ENCODE results near the gene LGI2. TPM values are rescaled to one million over a fixed set of nuclear protein-coding genes. Genes with fewer than 3 reads are reported as not detected.

The LGI2 gene
- total and polyA plus RNA-seq, 2 of the 8 experiments (the other 6 are each of a cell fraction or from before 2014, with no cell fraction given): 2.3 to 4.0 TPM

GRCh38 chr4:24980064-24980690 lies 50.6 kb downstream of the LGI2 start:
- no peak overlapping the region for H4K5ac ChIP-seq (ENCODE audit: insufficient read length, low read depth, low read length)
- H4K8ac ChIP-seq (ENCODE audit: extremely low read depth, insufficient read depth, low read length): no peak overlapping the region
- H2AK5ac ChIP-seq (ENCODE audit: low read depth, low read length): no peak overlapping the region
- H3K56ac ChIP-seq (replicated peaks; ENCODE audit: insufficient read length, low read depth, low read length): no peak overlapping the region
- H3K79me1 ChIP-seq (ENCODE audit: low read depth, low read length): no peaks in the 10 kb centered on the region
- no peaks in the 10 kb centered on the region for H4K20me1 ChIP-seq (replicated peaks in 1 of 2; ENCODE audit: control insufficient read depth in 1 of 2, insufficient read depth in 2 of 2, low read length in 2 of 2)
- H3K18ac ChIP-seq (ENCODE audit: extremely low read depth, low read length): no peak overlapping the region
- H2BK12ac ChIP-seq (ENCODE audit: low read depth, low read length): no peak overlapping the region
- H3K9ac ChIP-seq (replicated peaks in 1 of 4; ENCODE audit: extremely low read depth in 1 of 4, low read depth in 3 of 4, low read length in 3 of 4): no peak overlapping the region
- H2BK20ac ChIP-seq (ENCODE audit: low read length): no peak overlapping the region
- no peak overlapping the region for H3K4ac ChIP-seq (replicated peaks; ENCODE audit: insufficient read length, low read depth, low read length)
- H3K4me3 ChIP-seq (ENCODE audit: extremely low read depth in 1 of 4, insufficient read depth in 2 of 4, low read depth in 3 of 4, low read length in 4 of 4): no peak overlapping the region; a peak in 1 of 8 replicates
- WGBS, 2 experiments (ENCODE audit: extremely low coverage in 1 of 2, insufficient coverage in 1 of 2, insufficient read length in 1 of 2, insufficient replicate concordance in 2 of 2, low coverage in 1 of 2, low lambda C conversion rate in 2 of 2, missing lambda C conversion rate in 1 of 2): 35% methylated on average over 17 of the region's 17 CpGs; no CpG with 5 or more reads in 1 of the 2 experiments
- FAIRE-seq (peak; percentile 96), DNase-seq (ENCODE audit: low read depth in 1 of 2, low spot score in 2 of 2) (peak; percentile 41 to 67)
- H3K27me3 ChIP-seq (replicated peaks in 1 of 4; ENCODE audit: control insufficient read depth in 3 of 4, extremely low read depth in 1 of 4, insufficient read depth in 3 of 4, low read length in 3 of 4): no peaks in the 10 kb centered on the region; a peak in 1 of 7 replicates
- H2BK120ac ChIP-seq (replicated peaks; ENCODE audit: low read depth, low read length): no peak overlapping the region
- H3K36me3 ChIP-seq (ENCODE audit: control insufficient read depth in 2 of 4, insufficient read depth in 4 of 4, low read length in 3 of 4): no peaks in the 10 kb centered on the region
- no peak overlapping the region for H2BK15ac ChIP-seq (ENCODE audit: low read length)
- H3K27ac ChIP-seq (ENCODE audit: low read depth, low read length): no peak overlapping the region
- H3K79me2 ChIP-seq (ENCODE audit: control insufficient read depth in 1 of 2, insufficient read depth in 2 of 2, low read length in 2 of 2): no peaks in the 10 kb centered on the region
- H3K4me1 ChIP-seq (replicated peaks in 1 of 4; ENCODE audit: control insufficient read depth in 3 of 4, insufficient read depth in 4 of 4, low read length in 3 of 4): peaks cover 0 to 5% (median 0%) of the 10 kb centered on the region in 4 experiments; a peak in 3 of 7 replicates
- ChIA-PET POLR2A (ENCODE audit: partially characterized antibody) (interaction anchor here (0.8 to 1.3 kb wide), 4 partner anchors 57 to 509 kb away, joined by 3 read pairs; partner anchors contain the start of gene CCDC149), CTCF (ENCODE audit: partially characterized antibody) (interaction anchor here (0.6 to 3.2 kb wide), 78 partner anchors 9 to 512 kb away, joined by 3 to 18 read pairs (median 4); partner anchors contain the start of gene DHX15)
- H3K23me2 ChIP-seq (ENCODE audit: low read depth, low read length): no peaks in the 10 kb centered on the region; the same call in 1 of the 2 replicates
- no peak overlapping the region for H3K23ac ChIP-seq (ENCODE audit: insufficient read length)
- peak overlapping the region in 1 of 2 experiments; percentile 36; a peak in 2 of 4 replicates for H3K4me2 ChIP-seq (ENCODE audit: insufficient read depth in 1 of 2, low read depth in 2 of 2, low read length in 2 of 2)
- H2BK5ac ChIP-seq (ENCODE audit: low read depth, low read length): no peak overlapping the region
- H2AFZ ChIP-seq (ENCODE audit: low read length): peak overlapping the region; percentile 28; the same call in 1 of the 2 replicates
- no peak overlapping the region for H3K14ac ChIP-seq (ENCODE audit: insufficient read length)
- no peak overlapping the region for H4K91ac ChIP-seq (replicated peaks; ENCODE audit: insufficient read length, low read length)
- H3K9me3 ChIP-seq (ENCODE audit: insufficient read depth in 2 of 2, low read depth in 1 of 2, low read length in 1 of 2): no peaks in the 10 kb centered on the region
- no peak for TF ChIP-seq CBX8 (IDR thresholded peaks at IDR 0.05; ENCODE audit: borderline replicate concordance, low read depth, low read length)
- TF ChIP-seq GTF2F1 (IDR thresholded peaks at IDR 0.05; ENCODE audit: borderline replicate concordance, low read depth, low read length): no peak
- TF ChIP-seq USF2 (IDR thresholded peaks at IDR 0.05; ENCODE audit: low read length): no peak
- TF ChIP-seq TEAD4 (IDR thresholded peaks at IDR 0.05; ENCODE audit: low read depth, low read length): no peak
- TF ChIP-seq CEBPB (IDR thresholded peaks at IDR 0.05; ENCODE audit: low read depth, low read length): no peak
- no peak for TF ChIP-seq SP4 (IDR thresholded peaks at IDR 0.05; ENCODE audit: low read length)
- no peak for TF ChIP-seq JUND (IDR thresholded peaks at IDR 0.05; ENCODE audit: low read length)
- TF ChIP-seq SIN3A (conservative IDR thresholded peaks at IDR 0.05 in 1 of 2, IDR thresholded peaks at IDR 0.05 in 1 of 2; ENCODE audit: low read depth in 1 of 2, low read length in 2 of 2): no peak
- no peak for TF ChIP-seq KDM1A (IDR thresholded peaks at IDR 0.05; ENCODE audit: borderline replicate concordance, low read length)
- TF ChIP-seq E2F6 (IDR thresholded peaks at IDR 0.05): no peak
- TF ChIP-seq SUZ12 (IDR thresholded peaks at IDR 0.05; ENCODE audit: low read length): no peak

Measured in H1 (cell line).